ENCODE data around the gene TSHR. TPM values are rescaled to one million over a fixed set of nuclear protein-coding genes. Genes with fewer than 3 reads are reported as not detected.
A peak's percentile ranks its signal among the peaks of the same experiment; 100 is the strongest.

Gene TSHR
- total RNA-seq, 1 donor from 2014 or later: not detected

DNA sequence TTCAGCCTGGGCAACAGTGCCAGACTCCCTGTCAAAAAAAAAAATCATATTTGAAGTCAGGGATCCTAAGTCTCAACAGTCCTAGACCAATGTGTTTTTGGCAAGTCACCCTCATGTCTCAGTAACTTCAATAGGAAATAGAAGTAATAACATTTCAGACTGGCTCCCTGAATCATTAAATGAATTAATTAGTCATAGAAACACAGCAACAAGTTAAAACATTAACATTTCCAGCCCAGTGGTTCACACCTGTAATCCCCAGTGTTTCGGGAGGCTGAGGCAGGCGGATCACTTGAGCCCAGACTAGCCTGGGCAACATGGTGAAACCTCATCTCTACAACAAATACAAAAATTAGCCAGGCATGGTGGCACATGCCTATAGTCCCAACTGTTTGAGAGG lies 140.1 kb downstream of the TSHR start:
- Histone ChIP-seq H3K4me3 (ENCODE audit: low read depth, low read length) (no peak overlapping the region), H3K36me3 (ENCODE audit: control insufficient read depth, insufficient read depth, low read length) (no peaks in the 10 kb centered on the region), H3K27me3 (ENCODE audit: control insufficient read depth, insufficient read depth, low read length) (no peaks in the 10 kb centered on the region)
- peak; percentile 7 for DNase-seq (ENCODE audit: low read depth)
- TF ChIP-seq, protein P1, sequence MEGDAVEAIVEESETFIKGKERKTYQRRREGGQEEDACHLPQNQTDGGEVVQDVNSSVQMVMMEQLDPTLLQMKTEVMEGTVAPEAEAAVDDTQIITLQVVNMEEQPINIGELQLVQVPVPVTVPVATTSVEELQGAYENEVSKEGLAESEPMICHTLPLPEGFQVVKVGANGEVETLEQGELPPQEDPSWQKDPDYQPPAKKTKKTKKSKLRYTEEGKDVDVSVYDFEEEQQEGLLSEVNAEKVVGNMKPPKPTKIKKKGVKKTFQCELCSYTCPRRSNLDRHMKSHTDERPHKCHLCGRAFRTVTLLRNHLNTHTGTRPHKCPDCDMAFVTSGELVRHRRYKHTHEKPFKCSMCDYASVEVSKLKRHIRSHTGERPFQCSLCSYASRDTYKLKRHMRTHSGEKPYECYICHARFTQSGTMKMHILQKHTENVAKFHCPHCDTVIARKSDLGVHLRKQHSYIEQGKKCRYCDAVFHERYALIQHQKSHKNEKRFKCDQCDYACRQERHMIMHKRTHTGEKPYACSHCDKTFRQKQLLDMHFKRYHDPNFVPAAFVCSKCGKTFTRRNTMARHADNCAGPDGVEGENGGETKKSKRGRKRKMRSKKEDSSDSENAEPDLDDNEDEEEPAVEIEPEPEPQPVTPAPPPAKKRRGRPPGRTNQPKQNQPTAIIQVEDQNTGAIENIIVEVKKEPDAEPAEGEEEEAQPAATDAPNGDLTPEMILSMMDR (IDR thresholded peaks at IDR 0.05; ENCODE audit: insufficient read depth, low read length, poor library complexity, severe bottlenecking): no peak

DNA sequence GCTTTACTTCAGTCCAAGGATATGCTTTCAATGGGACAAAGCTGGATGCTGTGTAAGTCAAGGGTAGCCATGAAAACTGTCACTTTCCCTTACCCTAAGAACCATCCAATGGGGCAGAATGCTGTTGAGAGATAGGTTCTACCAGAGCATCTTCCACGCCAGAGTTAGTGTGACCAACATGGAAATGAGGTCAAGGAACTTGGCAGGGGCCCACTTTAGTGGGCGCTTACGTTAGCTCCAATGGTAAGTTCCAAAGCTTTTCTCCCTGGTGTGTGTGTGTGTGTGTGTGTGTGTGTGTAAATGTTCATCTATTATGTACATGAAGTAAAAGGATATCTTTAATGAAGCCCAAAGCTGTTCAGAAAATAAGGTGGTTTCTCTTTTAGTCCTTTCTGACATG lies 141.2 kb downstream of the TSHR start:
- no peak for DNase-seq (ENCODE audit: low read depth)
- Histone ChIP-seq H3K4me3 (ENCODE audit: low read depth, low read length) (no peak overlapping the region), H3K27me3 (ENCODE audit: control insufficient read depth, insufficient read depth, low read length) (no peaks in the 10 kb centered on the region), H3K36me3 (ENCODE audit: control insufficient read depth, insufficient read depth, low read length) (no peaks in the 10 kb centered on the region)
- TF ChIP-seq, protein P1 (IDR thresholded peaks at IDR 0.05; ENCODE audit: insufficient read depth, low read length, poor library complexity, severe bottlenecking): no peak

DNA sequence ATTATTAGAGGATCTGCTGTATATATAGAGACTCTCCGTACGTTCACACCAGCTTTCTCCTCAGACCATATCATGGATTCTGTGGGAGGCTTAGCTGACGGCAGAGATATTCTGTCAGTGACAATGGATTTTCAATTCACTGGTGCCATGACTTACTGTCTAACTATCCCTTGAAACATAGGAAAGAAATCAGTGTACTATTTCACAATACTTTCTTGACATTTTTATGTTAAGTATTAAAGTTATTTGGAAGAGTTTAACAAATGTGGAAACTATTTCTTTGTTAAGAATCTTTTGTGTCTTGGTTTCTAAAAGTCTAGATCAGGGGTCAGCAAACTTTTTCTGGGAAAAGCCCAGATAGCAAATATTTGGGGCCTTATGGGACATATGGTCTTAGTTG lies 146.8 kb downstream of the TSHR start:
- DNase-seq (ENCODE audit: low read depth): no peak
- Histone ChIP-seq H3K4me3 (ENCODE audit: low read depth, low read length) (no peak overlapping the region), H3K27me3 (ENCODE audit: control insufficient read depth, insufficient read depth, low read length) (no peaks in the 10 kb centered on the region), H3K36me3 (ENCODE audit: control insufficient read depth, insufficient read depth, low read length) (no peaks in the 10 kb centered on the region)
- TF ChIP-seq, protein P1 (IDR thresholded peaks at IDR 0.05; ENCODE audit: insufficient read depth, low read length, poor library complexity, severe bottlenecking): no peak

DNA sequence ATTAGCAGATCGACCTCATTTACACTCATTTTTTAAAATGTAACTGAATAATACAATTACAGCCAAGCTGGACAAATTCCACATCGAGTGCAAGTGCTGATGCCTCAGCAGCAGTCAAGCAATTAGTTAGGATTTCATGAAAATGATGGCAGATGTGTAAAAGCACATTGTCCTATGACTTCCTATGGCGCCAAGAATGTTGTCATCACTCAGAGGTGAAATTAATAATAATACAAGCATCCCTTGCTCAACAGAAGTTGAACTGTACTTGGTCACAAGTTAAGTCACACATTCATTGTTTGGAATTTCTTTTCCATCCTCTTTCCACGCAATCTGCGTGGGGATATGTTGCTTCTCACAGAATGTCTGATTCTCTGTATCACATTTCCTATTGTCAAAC lies 148.0 kb downstream of the TSHR start:
- H3K4me3 ChIP-seq (ENCODE audit: low read depth, low read length): no peak overlapping the region
- TF ChIP-seq, protein P1 (IDR thresholded peaks at IDR 0.05; ENCODE audit: insufficient read depth, low read length, poor library complexity, severe bottlenecking): no peak

DNA sequence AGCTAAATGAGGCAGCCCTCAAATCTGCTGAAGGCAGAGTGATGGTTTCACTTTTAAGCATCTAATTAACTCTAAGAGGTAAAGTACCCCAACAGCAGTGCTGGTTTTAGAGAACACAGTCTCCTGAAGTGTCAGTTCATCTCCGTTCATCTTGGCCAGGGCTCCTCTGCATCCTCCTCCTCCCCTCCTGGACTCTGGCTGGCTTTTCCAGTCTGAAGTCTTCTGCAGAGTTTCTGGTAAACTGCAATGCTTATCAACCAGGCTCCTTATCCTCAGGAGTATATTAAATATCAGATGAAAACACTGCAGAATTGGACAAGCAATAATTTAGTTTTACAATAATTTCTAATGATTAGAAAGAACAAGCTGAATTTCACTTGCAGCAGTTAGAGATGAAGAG lies 150.0 kb downstream of the TSHR start:
- no peak overlapping the region for H3K4me3 ChIP-seq (ENCODE audit: low read depth, low read length)
- TF ChIP-seq, protein P1 (IDR thresholded peaks at IDR 0.05; ENCODE audit: insufficient read depth, low read length, poor library complexity, severe bottlenecking): no peak
- no peak for DNase-seq (ENCODE audit: low read depth)
- no peaks in the 10 kb centered on the region for H3K27me3 ChIP-seq (ENCODE audit: control insufficient read depth, insufficient read depth, low read length)
- no peaks in the 10 kb centered on the region for H3K36me3 ChIP-seq (ENCODE audit: control insufficient read depth, insufficient read depth, low read length)

More for the DNA sequence above, 148.0 kb downstream of the TSHR start:
- Histone ChIP-seq H3K27me3 (ENCODE audit: control insufficient read depth, insufficient read depth, low read length) (no peaks in the 10 kb centered on the region), H3K36me3 (ENCODE audit: control insufficient read depth, insufficient read depth, low read length) (no peaks in the 10 kb centered on the region)
- DNase-seq (ENCODE audit: low read depth): no peak

DNA sequence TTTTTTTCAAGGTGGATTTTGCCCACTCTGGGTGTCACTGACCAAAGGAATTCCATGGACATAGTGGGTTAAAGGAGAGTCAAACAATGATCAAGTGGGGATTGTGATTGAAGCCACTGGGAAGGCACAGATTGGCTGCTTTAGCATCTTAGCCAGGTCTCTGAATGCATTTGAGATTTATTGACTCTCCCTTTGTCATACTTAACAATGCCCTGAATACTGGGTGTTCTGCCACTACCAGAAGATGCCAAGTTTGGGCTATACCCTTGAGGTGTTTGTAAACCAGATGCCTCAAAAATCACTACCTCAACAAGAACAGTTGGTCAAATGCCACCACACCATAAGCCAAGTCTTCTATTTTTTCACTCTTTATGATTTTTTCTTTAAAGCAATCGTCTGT lies 150.5 kb downstream of the TSHR start:
- Histone ChIP-seq H3K27me3 (ENCODE audit: control insufficient read depth, insufficient read depth, low read length) (no peaks in the 10 kb centered on the region), H3K4me3 (ENCODE audit: low read depth, low read length) (no peak overlapping the region), H3K36me3 (ENCODE audit: control insufficient read depth, insufficient read depth, low read length) (no peaks in the 10 kb centered on the region)
- TF ChIP-seq, protein P1 (IDR thresholded peaks at IDR 0.05; ENCODE audit: insufficient read depth, low read length, poor library complexity, severe bottlenecking): no peak
- no peak for DNase-seq (ENCODE audit: low read depth)
